Type B pancreatic cell (in vitro differentiated cells): ENCODE data around the gene PSTPIP1. TPM values are rescaled to one million over a fixed set of nuclear protein-coding genes. Genes with fewer than 3 reads are reported as not detected.

Experiments
- DNase-seq: peaks from one replicate; pipeline ENCODE4 v3.0.0; 2021; ENCODE audit warnings: mixed read lengths; ENCODE audit not compliant: unreplicated experiment; ENCODE audit errors: extremely low spot score
- H3K27ac Mint-ChIP-seq: 2 replicates; pipeline ENCODE4 v1.8.0; 2021; ENCODE audit warnings: mild to moderate bottlenecking, mixed read lengths
- H3K27me3 Mint-ChIP-seq: 2 replicates; pipeline ENCODE4 v1.8.0; 2021; ENCODE audit warnings: mixed read lengths
- H3K36me3 Mint-ChIP-seq: 2 replicates; pipeline ENCODE4 v1.8.0; 2021; ENCODE audit warnings: mixed read lengths
- H3K4me1 Mint-ChIP-seq: one replicate; pipeline ENCODE4 v1.8.0; 2021; ENCODE audit warnings: mixed read lengths; ENCODE audit not compliant: unreplicated experiment
- H3K4me3 Mint-ChIP-seq: 2 replicates; pipeline ENCODE4 v1.8.0; 2021; ENCODE audit warnings: mild to moderate bottlenecking, mixed read lengths
- H3K9me3 Mint-ChIP-seq: 2 replicates; pipeline ENCODE4 v1.8.0; 2021; ENCODE audit warnings: mixed read lengths
- total RNA-seq: library from RNA; stranded (reverse); gene quantifications from 2 replicates; pipeline ENCODE4 v1.2.1, GENCODE V29; 2021; ENCODE audit warnings: low replicate concordance
- TF ChIP-seq, protein P1 (sequence below): fragments of 200-600 bp; sonication (generic); conservative IDR thresholded peaks from 2 replicates; pipeline ENCODE4 v1.5.0; 2021; ENCODE audit warnings: antibody characterized with exemption, mild to moderate bottlenecking

Gene PSTPIP1
- total RNA-seq, 1 donor from 2014 or later, result 0.77 TPM

DNA sequence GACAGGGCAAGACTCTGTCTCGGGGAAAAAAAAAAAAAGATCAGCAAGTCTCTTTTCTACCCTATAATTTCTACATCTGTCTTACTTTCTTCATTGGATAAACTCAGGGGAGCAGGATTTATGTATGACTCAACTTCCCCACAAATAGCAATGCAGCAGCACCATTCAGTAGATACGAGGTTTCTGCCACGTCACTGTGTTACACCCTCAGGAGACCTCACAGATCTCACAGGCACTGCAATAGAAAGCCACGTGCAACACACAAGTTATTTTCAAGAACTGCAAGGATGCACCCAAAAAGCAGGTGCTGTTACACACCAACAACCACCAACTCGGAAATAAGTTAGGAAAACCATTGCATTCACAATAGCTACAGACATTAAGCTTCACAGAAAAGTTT is 45.7 kb downstream of the PSTPIP1 start:
- Mint-ChIP-seq H3K9me3 (no peaks in the 10 kb centered on the region), H3K4me3 (peak overlapping the region; percentile 61), H3K36me3 (peaks cover 36% of the 10 kb centered on the region), H3K4me1 (peaks cover 4% of the 10 kb centered on the region), H3K27ac (peak overlapping the region; percentile 74), H3K27me3 (no peaks in the 10 kb centered on the region)
- DNase-seq, result no peak
- TF ChIP-seq, protein P1, sequence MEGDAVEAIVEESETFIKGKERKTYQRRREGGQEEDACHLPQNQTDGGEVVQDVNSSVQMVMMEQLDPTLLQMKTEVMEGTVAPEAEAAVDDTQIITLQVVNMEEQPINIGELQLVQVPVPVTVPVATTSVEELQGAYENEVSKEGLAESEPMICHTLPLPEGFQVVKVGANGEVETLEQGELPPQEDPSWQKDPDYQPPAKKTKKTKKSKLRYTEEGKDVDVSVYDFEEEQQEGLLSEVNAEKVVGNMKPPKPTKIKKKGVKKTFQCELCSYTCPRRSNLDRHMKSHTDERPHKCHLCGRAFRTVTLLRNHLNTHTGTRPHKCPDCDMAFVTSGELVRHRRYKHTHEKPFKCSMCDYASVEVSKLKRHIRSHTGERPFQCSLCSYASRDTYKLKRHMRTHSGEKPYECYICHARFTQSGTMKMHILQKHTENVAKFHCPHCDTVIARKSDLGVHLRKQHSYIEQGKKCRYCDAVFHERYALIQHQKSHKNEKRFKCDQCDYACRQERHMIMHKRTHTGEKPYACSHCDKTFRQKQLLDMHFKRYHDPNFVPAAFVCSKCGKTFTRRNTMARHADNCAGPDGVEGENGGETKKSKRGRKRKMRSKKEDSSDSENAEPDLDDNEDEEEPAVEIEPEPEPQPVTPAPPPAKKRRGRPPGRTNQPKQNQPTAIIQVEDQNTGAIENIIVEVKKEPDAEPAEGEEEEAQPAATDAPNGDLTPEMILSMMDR, result no peak

DNA sequence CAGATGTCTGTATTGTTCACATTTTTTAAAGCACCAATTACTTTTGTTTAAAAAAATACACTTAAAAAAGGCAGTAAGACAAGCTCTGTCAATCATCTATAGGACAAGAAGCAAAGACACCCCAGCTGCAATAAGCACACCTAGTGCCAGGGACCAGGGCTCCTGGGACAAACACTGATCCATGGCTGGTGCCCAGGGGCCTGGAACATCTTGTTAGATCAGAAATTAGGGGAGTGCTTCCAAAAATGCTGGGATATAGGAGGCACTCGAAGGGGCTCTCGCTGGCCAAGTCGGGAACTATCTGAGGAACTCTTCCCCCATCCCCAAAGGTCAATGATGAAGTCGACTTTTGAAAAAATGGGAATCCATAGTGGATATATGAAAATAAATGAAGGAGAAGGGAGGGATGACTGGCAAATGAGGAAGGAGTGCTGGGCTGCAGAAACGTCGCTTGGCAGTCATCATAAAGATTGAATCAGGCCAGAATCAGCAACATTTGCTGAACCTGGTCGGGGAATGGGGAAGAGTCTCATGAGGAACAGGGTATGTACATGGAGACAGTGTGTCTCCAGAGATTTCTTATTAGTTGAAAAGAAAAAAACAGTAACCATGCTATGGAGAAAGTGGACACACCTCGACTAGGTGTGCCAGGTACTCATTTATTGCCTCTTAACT is 47.5 kb downstream of the PSTPIP1 start:
- TF ChIP-seq, protein P1, result no peak
- Mint-ChIP-seq H3K4me1 (peaks cover 4% of the 10 kb centered on the region), H3K4me3 (no peak overlapping the region), H3K27ac (peak overlapping the region; percentile 30), H3K36me3 (peaks cover 49% of the 10 kb centered on the region), H3K27me3 (no peaks in the 10 kb centered on the region), H3K9me3 (no peaks in the 10 kb centered on the region)
- no peak for DNase-seq

DNA sequence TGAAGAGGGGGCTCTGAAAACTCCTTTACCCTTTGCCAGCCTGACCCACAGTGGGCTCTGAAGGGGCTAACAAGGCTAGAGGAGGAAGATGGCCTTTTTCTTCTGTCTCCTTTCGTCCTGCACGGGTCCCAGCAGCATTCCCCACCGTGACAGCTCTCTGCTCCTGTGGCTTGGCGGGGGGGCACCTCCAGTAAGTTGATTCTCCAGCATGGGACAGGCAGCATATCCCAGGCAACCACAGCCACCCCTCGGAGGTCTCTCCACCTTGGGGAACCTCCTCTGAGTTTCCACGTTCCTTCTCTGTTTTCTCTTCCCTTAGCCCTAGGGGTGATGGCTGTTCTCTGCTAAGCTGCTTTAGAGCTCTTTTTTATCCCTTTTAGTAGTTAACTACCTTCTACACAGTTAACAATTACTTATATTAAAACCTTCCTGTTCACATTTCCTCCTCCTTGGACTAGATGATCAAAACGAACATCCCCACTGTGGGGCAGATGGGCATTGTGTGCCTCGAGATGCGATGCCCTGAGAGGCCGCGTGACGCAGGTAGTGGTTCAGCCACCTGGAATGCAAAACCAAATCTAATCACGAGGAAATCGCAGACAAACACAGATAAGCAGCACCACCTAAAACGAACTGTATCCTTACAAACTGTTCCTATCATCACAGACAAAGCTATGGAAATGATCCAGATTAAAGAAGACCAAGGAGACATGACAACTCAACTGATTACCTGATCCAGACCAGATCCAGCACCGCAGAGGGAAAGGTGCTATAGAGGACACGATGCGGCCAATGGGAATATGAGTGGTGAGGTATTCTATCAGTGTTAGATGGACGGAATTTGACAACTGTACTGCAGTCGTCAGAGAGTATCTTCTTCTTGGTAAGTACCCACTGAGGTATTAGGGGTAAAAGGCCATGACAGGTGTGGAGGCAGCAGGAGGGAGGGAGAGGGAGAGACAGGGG is 48.3 kb downstream of the PSTPIP1 start:
- DNase-seq, result no peak
- no peak overlapping the region for H3K27ac Mint-ChIP-seq
- no peak overlapping the region for H3K4me3 Mint-ChIP-seq
- no peaks in the 10 kb centered on the region for H3K9me3 Mint-ChIP-seq
- no peaks in the 10 kb centered on the region for H3K27me3 Mint-ChIP-seq
- H3K36me3 Mint-ChIP-seq, result peaks cover 54% of the 10 kb centered on the region
- peaks cover 4% of the 10 kb centered on the region for H3K4me1 Mint-ChIP-seq
- TF ChIP-seq, protein P1, result no peak

DNA sequence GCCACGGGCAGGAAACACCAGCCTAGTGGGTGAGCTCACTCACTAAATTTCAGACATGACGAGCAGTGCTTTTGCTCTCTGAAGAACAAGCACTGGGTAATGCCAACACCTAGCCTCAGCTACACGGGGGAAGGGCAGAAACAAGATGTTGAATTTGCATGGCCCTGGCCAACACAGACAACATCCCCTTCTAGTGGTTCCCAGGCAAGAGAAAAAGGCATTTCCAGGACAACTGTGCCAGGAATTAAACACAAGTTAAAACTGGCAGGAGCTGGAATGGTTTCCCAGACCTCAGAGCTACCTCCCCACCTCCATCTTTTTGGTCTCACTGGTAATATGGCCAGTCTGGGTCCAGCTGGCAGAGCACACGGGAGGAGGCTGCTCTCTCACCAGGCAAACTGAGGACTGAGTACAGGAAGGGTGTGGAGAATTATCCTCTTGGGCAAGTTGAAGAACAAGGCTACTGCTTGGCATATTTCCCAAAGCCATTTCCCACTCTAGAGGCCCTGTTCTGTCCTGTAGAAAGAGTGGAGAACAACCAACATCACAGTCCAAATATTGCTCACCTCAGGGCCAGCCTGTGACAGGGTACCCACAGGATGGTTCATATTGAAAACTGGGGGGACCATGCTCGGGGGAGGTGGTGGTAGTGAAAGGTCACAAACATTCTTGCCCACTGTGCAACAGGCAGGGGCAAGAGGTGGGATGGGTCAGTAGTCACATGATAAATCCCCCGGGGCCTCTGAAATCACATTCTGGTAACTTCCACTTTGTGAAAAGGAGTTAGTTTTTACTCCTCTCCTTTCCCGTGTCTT is 49.5 kb downstream of the PSTPIP1 start:
- Mint-ChIP-seq H3K9me3 (no peaks in the 10 kb centered on the region), H3K36me3 (peaks cover 60% of the 10 kb centered on the region), H3K4me1 (peaks cover 4% of the 10 kb centered on the region), H3K27me3 (no peaks in the 10 kb centered on the region), H3K27ac (no peak overlapping the region), H3K4me3 (no peak overlapping the region)
- TF ChIP-seq, protein P1, result no peak
- DNase-seq, result no peak

DNA sequence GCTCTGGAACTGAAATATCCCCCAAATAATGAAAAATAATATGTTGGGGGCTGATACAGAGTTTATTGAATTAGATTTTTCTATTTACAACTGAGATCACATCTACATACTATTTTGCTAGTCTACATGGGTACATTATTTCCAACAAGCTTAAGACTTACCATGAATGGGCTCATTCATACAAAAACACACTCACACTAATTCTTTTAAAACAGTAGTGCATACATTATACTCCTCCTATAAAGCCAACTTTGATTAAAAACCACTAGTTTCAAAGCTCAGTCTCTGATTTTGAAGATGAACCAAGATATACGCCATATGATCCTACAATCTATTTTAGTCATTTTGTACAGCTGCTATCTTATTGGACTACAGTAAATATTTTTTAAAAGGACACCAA is 51.1 kb downstream of the PSTPIP1 start:
- H3K27me3 Mint-ChIP-seq, result no peaks in the 10 kb centered on the region
- DNase-seq, result no peak
- no peak overlapping the region for H3K4me3 Mint-ChIP-seq
- peaks cover 58% of the 10 kb centered on the region for H3K36me3 Mint-ChIP-seq
- no peaks in the 10 kb centered on the region for H3K4me1 Mint-ChIP-seq
- TF ChIP-seq, protein P1, result no peak
- H3K27ac Mint-ChIP-seq, result no peak overlapping the region
- H3K9me3 Mint-ChIP-seq, result no peaks in the 10 kb centered on the region
